HG03432 (cell line): ENCODE measurements around the gene SMIM9.
"Not testable (repeated sequence)": the region's sequence is repeated elsewhere in the genome, so short reads cannot be mapped to it uniquely, and the experiment has no call there.

Source experiments
- ATAC-seq: cut with Tn5 transposase; IDR thresholded peaks from one replicate; pipeline ENCODE4 v1.9.1; 2021; ENCODE audit warnings: mild to moderate bottlenecking, moderate library complexity; ENCODE audit not compliant: unreplicated experiment

SMIM9 gene

DNA sequence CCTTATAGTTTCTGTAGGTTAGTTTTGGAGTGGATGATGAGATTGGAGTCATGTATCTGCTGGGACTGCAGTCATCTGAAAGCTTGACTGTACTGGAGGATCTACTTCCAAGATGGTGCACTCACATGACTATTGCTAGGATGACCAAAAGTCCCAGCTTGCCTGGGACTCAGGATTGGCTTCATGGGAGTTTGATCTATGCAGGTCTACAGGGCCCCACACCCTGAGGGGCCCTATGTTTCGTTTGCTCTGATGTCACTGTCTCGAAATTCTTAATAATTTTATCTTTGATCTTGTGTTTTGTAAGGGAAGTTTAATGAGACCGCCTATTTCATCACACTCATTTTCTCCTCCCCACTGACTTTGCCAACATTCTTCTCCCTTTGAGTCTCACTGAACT is at the start of gene SMIM9:
Gene SMIM9 (minus strand): TSS at position 101 of the 400 bp plus-strand sequence. CDS start 3,806 bp downstream, outside the sequence.
- no peak for ATAC-seq

DNA sequence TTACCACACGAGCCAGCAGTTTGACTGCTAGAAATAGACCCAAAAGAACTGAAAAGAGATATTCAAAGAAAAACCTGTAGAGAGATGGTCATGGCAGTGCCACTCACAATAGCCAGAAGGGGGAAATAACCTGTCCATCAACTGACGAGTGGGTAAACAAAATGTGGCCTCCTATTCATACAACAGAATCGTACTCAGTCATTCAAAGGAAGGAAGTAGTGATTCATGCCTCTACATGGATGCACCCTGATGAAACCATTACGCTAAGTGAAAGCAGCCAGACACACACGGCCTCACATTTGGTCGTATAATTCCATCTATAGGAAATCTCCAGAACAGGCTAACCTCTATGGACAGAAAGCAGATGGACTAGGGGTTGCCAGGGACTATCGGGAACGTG is 49.6 kb upstream of the SMIM9 start:
- not testable (repeated sequence) for ATAC-seq

DNA sequence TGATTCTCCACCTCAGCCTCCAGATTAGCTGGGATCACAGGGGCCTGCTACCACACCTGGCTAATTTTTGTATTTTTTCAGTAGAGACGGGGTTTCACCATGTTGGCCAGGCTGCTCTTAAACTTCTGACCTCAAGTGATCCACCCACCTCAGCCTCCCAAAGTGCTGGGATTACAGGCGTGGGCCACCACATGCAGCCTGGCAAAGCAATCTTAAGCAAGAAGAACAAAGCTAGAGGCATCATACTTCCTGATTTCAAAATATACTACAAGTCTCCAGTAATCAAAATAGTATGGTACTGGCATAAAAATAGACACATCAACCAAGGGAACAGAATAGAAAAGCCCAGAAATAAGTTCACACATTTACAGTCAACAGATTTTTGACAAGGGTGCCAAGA is 38.9 kb upstream of the SMIM9 start:
- no peak for ATAC-seq

DNA sequence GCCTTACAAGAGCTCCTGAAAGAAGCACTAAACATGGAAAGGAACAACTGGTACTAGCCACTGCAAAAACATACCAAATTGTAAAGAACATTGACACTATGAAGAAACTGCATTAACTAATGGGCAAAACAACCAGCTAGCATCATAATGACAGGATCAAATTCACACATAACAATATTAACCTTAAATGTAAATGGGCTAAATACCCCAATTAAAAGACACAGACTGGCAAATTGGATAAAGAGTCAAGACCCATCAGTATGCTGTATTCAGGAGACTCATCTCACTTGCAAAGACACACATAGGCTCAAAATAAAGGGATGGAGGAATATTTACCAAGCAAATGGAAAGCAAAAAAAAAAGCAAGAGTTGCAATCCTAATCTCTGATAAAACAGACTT is 34.1 kb upstream of the SMIM9 start:
- not testable (repeated sequence) for ATAC-seq

DNA sequence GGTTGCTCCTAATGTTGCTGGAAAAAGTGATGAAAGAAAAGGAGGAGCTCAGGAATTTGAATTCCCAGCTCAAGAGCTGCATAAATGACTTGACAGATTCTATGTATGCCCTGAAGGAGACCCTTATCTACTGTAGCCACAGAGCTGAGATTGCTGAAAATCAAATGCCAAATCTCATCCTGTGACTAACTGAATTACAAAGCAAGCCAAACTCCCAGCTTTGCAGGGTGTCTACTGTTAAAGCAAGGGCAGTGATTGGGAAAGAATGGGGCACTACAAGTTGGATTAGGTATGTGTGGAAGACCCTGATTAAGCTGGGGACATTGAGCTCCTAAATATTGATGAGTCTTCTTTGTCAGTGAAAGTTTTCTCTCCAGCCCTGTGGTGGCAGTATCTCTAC is 20.8 kb upstream of the SMIM9 start:
- no peak for ATAC-seq

DNA sequence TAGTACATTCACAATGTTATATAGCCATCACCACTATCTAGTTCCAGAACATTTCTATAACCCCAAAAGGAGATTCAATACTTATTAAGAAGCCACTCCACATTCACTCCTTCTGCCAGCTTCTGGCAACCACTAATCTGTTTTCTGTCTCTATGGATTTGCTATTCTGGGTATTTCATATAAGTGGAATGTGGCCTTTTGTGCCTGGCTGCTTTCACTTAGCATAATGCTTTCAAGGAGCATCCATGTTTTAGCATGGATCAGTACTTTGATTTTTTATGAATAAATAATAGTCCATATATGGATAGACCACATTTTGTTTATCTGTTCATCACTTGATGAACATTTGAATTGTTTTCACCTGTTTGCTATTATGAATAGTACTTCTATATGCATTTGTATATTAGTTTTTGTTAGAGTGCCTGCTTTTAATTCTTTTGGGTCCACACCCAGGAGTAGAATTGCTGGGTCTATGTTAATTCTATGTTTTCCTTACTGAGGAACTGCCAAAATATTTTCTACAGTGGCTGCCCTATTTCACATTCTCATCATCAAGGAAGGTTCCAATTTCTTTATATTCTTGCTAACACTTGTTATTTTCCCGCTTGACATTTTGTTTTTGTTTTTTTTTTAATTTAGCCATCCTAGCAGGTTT is 16.6 kb upstream of the SMIM9 start:
- no peak for ATAC-seq

DNA sequence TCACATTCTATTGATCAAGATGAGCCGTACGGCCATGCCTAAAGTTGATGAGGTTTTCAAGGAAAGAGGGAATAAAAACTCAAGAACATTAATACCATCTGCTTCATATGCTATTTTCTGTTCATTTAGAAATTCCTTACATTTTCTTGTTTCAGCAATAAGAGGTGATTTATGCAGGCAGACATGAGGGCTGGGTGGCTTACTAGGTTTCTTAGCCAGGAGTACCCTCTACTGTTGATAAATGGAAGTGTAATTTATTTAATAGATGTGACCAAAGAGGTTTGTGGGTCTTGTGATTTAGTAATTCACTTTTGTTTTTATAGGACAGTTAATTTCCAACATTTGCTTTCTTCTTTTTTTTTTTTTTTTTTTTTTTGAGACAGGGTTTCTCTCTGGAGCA is 6.4 kb upstream of the SMIM9 start:
- no peak for ATAC-seq

DNA sequence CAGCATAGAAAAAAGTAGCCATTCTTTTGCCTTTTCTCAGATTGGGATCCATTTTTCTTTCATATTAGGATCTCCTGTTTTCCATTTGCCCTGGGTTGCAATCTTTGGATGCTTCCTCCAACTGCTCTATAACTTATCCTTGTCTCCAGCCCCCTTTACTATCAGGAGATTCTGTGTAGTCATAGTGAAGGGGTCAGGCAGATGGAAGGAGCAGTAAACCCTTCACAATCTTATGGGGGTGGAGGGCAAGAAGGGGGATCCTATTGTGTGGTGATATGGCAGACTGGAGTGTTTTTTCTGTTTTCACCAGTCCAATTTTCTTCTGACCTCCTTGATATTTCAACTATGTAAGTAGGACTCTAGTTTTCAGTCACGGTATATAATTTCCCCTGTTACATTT is 1.7 kb upstream of the SMIM9 start:
- no peak for ATAC-seq

DNA sequence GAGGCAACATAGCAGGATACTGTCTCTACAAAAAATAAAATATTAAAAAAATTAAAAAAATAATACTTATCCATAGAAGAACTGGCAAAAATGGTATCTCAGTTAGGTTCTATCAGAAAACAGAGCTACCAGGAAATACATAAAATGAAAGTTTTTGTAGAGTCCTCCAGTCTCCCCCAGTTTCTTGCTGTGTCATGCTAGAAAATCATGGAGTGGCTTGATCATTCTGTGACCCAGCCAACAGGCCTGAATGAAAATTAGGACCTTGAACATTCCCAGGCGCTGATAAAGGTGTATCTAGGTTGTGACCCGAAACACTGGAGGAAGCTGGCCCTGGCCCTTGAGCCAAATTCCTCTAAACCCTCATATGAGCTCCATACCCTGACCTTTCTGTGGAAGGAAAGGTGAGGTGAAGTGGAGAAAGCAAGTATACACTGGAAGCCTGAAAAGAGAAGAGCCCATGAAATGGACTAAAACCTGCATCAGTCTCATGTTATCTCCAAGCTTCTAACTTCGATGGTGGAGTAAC is 652 bp downstream of the SMIM9 start:
- no peak for ATAC-seq

DNA sequence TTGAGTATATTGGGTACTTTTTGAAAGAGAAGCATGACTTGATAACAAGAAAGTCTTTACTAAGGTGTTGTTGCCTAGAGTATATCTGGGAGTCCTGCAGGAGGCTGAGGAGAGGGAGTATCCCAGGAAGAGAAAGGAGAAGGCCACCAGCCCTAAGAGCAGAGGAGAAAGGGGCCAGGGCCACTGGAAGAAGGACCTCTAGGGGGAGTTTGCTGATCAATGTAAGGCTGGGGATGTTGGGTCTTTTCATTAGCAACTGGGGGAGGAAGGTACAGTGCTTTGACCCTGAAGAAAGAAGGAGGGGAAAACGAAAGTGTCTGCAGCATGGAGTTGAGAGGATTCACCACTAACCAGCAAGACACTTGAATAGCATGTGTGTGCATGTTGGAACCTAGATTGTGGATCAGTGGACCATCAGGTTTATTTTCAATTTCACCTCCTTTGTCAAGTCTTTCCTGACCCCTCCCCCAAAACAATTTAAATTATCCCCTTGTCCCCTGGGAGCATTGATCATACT is 4.5 kb downstream of the SMIM9 start:
- no peak for ATAC-seq

DNA sequence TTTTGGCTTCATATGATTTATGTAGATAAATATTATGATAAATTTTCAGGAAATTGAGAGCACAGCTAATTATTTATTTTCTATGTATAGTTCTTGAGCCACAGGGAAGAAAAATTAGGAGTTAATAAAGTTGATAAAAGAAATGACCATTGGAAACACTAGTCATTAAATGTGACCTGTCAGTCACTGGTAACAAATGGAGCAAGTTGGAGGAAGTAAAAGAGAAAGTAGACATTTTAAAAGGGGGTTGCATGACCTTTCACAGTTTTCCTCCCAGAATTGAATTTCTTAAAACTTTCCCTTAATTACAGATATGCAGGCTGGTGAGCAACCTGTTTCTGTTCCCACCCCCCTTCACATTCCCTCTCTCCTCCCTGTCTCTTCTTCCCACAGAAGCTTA is 5.3 kb downstream of the SMIM9 start:
- no peak for ATAC-seq

DNA sequence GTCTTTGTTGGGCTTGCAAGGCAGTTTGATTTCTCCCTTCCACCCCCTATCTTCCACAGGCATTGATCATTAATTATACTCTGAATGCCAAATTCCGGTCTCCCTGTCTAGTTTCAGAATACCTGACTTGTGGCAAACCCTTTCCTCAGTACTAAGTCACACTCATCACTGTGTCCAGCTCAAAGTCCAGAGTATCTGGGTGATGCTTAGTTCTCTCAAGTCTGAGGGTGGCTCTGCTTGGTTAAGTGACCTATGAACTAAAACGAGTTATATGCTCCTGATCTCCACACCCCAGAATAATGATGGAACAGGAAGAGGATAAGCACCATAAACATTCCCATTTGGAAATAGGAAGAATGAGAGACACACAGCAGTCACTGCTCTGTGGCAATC is 6.5 kb downstream of the SMIM9 start:
- ATAC-seq = no peak

DNA sequence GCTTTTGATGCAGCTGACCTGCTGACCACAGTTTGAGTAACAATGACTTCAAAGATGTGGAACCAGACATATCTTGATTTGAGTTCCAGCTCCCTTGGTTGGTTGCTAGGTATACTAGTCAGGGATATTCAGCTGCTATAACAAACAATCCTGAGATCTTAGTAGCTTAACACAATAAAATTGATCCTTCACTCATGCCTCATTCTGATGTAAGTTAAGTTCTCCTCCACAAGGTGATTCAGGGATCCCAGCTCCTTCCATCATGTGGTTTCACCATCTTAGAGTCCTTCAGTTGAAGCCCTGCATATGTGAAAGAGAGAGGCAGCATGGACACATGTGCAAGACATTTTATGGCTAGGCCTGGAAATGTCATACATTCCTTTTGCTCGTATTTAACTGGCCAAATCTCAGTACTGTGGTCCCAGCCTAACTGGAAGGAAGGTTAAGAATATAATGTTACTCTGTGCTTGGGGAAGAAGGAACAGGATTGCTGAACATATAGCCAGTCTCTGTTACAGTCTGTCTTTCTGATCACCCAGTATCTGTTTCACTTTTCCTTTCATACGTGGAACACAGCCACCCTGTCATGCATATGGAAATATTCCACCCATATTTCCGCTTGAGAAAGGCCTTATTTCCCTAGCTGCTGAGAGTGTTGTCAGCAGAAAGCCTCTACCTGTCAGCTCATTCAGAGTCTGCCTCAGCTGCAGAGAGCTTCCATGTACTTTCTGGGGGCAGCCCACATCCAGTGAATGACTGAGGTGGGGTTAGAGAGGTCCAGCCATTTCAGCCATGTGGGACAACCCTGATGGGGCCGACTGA is 7.1 kb downstream of the SMIM9 start:
- ATAC-seq = peak; percentile 92

DNA sequence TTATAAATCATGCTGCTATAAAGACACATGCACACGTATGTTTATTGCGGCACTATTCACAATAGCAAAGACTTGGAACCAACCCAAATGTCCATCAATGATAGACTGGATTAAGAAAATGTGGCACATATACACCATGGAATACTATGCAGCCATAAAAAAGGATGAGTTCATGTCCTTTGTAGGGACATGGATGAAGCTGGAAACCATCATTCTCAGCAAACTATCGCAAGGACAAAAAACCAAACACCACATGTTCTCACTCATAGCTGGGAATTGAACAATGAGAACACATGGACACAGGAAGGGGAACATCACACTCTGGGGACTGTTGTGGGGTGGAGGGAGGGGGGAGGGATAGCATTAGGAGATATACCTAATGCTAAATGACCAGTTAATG is 8.9 kb downstream of the SMIM9 start:
- ATAC-seq = not testable (repeated sequence)

DNA sequence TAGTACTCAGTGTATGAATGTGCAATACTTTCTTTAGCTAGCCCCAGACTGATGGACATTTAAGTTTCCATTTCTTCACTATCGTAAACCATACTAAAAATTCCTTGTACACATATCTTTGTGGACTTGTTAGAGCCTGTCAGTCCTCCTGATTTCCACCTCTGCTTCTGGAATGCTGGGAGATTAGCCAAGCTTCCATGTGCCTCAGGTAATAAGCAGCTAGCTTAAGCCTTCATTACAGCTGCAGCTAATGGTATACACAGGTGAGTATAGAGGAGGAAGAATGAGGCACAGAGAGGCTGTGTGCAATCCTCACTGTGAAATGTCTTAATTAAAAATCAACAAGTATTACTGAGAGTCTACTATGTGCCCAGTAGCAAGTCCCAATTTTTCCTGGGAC is 9.8 kb downstream of the SMIM9 start:
- no peak for ATAC-seq

DNA sequence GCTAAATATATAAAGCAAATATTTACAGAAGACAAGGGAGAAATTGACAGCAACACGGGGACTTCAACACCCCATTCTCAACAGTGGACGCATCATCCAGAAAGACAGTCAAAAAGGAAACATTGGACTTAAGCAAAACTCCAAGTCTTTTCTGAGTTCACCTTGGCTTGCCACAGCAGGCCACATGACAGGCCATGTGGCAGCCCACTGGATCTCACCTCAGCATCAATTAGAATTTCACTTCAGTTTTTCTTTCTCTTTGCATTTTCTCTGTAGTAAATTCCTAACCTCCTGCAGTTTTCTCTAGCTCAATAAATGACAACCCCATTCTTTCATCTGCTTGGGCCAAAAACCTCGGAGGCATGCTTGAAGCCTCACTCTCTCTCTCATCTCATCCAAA is 12.4 kb downstream of the SMIM9 start:
- no peak for ATAC-seq

DNA sequence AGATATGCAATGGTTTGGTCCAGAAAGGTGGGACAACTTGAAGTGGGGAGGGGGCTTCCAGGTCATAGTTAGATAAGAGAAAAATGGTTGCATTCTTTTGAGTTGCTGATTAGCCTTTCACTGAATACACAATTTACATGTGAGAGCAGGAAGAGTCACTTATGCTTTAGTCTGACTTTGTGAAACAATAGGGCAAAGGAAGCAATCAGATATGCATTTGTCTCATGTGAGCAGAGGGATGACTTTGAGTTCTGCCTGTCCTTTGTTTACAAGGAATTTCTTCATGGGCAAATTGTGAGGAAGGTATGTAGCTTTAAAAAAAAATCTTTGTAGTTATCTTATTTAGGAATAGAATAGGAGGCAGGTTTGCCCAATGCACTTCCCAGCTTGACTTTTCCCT is 12.9 kb downstream of the SMIM9 start:
- no peak for ATAC-seq

DNA sequence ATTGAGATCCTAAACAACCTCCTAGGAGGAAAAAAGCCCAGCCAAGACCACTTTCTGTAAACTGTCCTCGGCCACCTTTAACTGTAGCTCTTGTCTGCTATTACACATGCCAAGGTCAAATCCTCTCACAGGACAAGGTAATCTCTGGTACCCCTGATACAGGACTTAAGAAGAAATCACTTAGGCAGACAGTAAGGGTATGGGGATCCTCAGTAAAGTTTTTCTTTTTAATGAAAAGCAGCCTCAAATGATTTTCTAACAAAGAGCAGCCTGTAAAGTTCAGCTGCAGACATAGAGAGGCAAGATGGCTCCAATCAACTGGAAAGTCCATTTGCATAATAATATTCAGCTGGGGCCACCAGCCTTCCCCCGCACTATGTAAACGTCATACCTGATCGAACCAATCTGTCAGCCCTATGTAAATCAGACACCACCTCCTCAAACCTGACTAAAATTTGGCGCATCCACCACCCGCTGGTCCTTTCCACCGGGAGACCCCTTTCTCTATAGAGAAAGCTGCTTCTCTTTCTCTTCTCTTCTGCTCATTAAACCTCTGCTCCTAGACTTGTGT is 14.6 kb downstream of the SMIM9 start:
- ATAC-seq = peak; percentile 61

DNA sequence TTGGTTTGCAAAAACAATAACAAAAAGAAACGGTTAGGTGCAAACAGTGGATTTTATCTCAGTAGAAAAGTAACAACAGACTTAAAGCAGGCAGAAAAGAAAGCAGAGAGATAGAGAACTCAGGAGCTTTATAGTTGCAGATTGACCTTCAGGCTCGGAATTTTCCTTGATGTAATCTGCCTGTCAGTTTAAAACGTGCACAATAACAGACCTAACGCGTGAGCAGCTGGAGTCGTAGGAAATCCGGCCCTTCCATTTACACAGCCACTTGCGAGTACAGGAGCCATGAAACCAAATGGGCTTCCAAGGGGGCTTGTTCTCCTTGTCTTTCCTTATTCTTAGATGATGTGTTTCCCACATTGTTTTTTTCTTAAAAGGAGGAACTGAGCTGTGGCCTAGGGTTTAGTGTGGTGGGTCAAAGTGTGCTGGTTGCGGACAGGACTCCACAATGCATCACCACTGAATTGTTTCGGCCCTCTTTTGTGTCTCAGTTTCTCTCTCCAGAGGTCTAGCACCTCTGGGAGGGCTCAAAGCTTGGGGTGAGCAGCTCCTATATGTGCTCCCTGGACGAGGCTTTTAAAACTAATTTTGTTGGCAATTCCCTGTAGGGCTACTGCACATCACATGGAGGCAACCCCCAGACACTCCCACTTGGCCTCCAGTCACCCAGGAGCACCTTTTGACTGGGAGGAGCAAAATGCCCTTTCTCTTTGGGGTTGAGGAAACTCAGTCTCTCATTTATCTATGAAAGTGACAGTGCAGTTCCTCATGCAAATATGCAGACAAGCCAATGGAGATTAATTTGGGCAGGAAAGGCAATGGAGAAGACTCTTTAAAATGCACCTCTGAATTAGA is 15.3 kb downstream of the SMIM9 start:
- ATAC-seq = peak; percentile 26

DNA sequence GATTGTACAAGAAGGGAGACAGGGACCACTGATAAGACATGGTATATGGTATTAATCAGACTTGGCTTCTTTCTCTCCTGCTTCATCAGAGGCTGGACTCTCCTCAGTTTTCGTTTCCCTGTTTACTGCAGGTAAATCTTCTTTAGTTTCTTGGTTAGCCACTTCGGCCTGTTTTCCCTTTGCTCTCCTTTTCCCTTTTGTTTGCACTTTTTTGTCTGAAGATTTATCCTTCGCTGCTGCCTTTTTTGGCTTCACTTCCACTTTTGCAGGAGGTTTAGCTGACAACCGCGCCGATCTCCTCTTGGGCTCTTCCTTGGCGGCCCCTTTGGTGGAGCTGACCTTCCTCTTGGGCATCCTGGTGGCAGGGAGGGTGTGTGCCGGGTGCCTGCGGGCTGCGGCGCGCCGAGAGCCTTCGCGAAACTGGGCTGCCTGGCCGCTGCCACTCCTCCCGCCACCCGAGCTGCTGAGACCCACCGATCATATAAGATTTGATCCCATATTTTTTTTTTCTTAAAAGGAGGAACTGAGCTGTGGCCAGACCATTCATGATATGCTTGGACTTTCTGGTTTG is 17.3 kb downstream of the SMIM9 start:
- not testable (repeated sequence) for ATAC-seq
